ENCODE data around the gene KASH5.

The KASH5 gene

DNA sequence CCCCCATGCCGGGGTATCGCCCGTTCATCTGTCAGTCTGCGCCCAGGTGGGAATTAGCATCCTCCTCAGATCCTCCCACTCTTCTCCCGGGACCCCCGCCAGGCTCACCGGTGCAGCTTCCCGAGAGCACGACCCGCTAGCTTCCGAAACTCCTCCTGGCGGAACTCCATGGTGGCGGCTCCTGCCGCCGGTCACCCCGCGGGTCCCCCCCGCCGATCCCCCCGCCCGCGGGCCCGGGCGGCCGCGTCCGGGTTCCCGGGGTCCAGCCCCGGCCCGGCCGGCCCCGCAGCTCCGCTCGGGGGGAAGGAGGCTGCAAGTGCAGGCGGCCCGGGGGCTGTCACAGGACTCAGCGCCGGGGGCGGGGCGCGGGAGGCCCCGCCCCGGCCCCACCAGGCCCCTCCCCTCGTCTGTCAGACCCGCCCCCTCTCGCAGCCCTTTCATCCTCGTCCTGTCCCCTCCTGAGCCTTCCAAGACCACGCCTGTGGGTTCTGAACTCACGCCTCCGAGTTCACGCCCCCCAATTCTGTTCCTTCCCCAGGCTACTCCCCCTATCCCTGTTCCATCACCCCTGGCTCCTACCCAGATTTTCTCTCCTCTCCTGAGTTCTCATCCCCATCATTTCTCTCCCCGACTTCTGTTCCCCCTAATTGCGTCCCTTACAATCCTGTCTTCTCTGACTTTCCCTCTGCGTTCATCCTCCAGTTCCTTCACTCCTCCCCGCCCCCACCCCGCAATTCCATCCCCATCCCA, 53.3 kb downstream of the KASH5 start, which contains the start of gene SLC17A7 (continued):
- TF ChIP-seq, protein P1, sequence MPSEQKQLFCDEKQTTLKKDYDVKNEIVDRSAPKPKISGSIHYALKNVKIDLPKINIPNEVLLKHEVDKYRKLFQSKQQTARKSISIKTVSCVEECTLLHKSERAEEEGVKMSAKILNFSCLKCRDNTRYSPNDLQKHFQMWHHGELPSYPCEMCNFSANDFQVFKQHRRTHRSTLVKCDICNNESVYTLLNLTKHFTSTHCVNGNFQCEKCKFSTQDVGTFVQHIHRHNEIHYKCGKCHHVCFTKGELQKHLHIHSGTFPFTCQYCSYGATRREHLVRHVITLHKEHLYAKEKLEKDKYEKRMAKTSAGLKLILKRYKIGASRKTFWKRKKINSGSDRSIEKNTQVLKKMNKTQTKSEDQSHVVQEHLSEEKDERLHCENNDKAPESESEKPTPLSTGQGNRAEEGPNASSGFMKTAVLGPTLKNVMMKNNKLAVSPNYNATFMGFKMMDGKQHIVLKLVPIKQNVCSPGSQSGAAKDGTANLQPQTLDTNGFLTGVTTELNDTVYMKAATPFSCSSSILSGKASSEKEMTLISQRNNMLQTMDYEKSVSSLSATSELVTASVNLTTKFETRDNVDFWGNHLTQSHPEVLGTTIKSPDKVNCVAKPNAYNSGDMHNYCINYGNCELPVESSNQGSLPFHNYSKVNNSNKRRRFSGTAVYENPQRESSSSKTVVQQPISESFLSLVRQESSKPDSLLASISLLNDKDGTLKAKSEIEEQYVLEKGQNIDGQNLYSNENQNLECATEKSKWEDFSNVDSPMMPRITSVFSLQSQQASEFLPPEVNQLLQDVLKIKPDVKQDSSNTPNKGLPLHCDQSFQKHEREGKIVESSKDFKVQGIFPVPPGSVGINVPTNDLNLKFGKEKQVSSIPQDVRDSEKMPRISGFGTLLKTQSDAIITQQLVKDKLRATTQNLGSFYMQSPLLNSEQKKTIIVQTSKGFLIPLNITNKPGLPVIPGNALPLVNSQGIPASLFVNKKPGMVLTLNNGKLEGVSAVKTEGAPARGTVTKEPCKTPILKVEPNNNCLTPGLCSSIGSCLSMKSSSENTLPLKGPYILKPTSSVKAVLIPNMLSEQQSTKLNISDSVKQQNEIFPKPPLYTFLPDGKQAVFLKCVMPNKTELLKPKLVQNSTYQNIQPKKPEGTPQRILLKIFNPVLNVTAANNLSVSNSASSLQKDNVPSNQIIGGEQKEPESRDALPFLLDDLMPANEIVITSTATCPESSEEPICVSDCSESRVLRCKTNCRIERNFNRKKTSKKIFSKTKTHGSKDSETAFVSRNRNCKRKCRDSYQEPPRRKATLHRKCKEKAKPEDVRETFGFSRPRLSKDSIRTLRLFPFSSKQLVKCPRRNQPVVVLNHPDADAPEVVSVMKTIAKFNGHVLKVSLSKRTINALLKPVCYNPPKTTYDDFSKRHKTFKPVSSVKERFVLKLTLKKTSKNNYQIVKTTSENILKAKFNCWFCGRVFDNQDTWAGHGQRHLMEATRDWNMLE (tag by site-specific recombination; conservative IDR thresholded peaks at IDR 0.05; ENCODE audit: low read depth) = no peak
- TF ChIP-seq ZNF2 (tag by site-specific recombination; IDR thresholded peaks at IDR 0.05) (no peak), SALL2 (tag by site-specific recombination; IDR thresholded peaks at IDR 0.05; ENCODE audit: borderline replicate concordance) (no peak), ZNF544 (tag by site-specific recombination; IDR thresholded peaks at IDR 0.05) (no peak), ZNF776 (tag by site-specific recombination; IDR thresholded peaks at IDR 0.05; ENCODE audit: borderline replicate concordance) (no peak), HOXD13 (CRISPR knock-in tag; IDR thresholded peaks at IDR 0.05; ENCODE audit: borderline replicate concordance) (no peak), ZNF223 (tag by site-specific recombination; IDR thresholded peaks at IDR 0.05) (no peak), SCRT2 (tag by site-specific recombination; IDR thresholded peaks at IDR 0.05) (no peak), ZNF843 (tag by site-specific recombination; IDR thresholded peaks at IDR 0.05) (peak; percentile 27; the same call in 1 of the 2 replicates), ZNF146 (tag by site-specific recombination; IDR thresholded peaks at IDR 0.05) (no peak), ZFP69B (tag by site-specific recombination; IDR thresholded peaks at IDR 0.05) (no peak), ZFHX2 (tag by site-specific recombination; conservative IDR thresholded peaks at IDR 0.05) (peak; percentile 72), GLIS1 (tag by site-specific recombination; IDR thresholded peaks at IDR 0.05) (0 out of 2 replicates have a peak, but pooled peaks have one; percentile 1), ZNF677 (tag by site-specific recombination; IDR thresholded peaks at IDR 0.05) (no peak), ZNF548 (tag by site-specific recombination; IDR thresholded peaks at IDR 0.05) (no peak), SP3 (tag by site-specific recombination; IDR thresholded peaks at IDR 0.05) (peak; percentile 79), SP7 (tag by site-specific recombination; IDR thresholded peaks at IDR 0.05) (0 out of 2 replicates have a peak, but pooled peaks have one; percentile 16), ZNF311 (tag by site-specific recombination; IDR thresholded peaks at IDR 0.05; ENCODE audit: borderline replicate concordance) (no peak), TRIM28 (IDR thresholded peaks at IDR 0.05; ENCODE audit: borderline replicate concordance, low read length) (no peak), ZNF133 (tag by site-specific recombination; IDR thresholded peaks at IDR 0.05) (no peak), ZBTB7A (tag by site-specific recombination; IDR thresholded peaks at IDR 0.05; ENCODE audit: low read depth) (peak; percentile 51; the same call in 1 of the 2 replicates), KLF16 (tag by site-specific recombination; IDR thresholded peaks at IDR 0.05) (peak; percentile 80), ZBTB17 (tag by site-specific recombination; IDR thresholded peaks at IDR 0.05) (no peak), RBAK (tag by site-specific recombination; IDR thresholded peaks at IDR 0.05) (no peak), ZNF596 (tag by site-specific recombination; IDR thresholded peaks at IDR 0.05) (no peak), ZNF501 (tag by site-specific recombination; IDR thresholded peaks at IDR 0.05) (no peak)
- TF ChIP-seq, protein P2, sequence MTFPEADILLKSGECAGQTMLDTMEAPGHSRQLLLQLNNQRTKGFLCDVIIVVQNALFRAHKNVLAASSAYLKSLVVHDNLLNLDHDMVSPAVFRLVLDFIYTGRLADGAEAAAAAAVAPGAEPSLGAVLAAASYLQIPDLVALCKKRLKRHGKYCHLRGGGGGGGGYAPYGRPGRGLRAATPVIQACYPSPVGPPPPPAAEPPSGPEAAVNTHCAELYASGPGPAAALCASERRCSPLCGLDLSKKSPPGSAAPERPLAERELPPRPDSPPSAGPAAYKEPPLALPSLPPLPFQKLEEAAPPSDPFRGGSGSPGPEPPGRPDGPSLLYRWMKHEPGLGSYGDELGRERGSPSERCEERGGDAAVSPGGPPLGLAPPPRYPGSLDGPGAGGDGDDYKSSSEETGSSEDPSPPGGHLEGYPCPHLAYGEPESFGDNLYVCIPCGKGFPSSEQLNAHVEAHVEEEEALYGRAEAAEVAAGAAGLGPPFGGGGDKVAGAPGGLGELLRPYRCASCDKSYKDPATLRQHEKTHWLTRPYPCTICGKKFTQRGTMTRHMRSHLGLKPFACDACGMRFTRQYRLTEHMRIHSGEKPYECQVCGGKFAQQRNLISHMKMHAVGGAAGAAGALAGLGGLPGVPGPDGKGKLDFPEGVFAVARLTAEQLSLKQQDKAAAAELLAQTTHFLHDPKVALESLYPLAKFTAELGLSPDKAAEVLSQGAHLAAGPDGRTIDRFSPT (tag by site-specific recombination; IDR thresholded peaks at IDR 0.05) = no peak
- TF ChIP-seq, protein P3, sequence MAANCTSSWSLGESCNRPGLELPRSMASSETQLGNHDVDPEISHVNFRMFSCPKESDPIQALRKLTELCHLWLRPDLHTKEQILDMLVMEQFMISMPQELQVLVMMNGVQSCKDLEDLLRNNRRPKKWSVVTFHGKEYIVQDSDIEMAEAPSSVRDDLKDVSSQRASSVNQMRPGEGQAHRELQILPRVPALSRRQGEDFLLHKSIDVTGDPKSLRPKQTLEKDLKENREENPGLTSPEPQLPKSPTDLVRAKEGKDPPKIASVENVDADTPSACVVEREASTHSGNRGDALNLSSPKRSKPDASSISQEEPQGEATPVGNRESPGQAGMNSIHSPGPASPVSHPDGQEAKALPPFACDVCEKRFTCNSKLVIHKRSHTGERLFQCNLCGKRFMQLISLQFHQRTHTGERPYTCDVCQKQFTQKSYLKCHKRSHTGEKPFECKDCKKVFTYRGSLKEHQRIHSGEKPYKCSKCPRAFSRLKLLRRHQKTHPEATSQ (tag by site-specific recombination; IDR thresholded peaks at IDR 0.05) = no peak
- TF ChIP-seq, protein P4, sequence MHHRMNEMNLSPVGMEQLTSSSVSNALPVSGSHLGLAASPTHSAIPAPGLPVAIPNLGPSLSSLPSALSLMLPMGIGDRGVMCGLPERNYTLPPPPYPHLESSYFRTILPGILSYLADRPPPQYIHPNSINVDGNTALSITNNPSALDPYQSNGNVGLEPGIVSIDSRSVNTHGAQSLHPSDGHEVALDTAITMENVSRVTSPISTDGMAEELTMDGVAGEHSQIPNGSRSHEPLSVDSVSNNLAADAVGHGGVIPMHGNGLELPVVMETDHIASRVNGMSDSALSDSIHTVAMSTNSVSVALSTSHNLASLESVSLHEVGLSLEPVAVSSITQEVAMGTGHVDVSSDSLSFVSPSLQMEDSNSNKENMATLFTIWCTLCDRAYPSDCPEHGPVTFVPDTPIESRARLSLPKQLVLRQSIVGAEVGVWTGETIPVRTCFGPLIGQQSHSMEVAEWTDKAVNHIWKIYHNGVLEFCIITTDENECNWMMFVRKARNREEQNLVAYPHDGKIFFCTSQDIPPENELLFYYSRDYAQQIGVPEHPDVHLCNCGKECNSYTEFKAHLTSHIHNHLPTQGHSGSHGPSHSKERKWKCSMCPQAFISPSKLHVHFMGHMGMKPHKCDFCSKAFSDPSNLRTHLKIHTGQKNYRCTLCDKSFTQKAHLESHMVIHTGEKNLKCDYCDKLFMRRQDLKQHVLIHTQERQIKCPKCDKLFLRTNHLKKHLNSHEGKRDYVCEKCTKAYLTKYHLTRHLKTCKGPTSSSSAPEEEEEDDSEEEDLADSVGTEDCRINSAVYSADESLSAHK (tag by site-specific recombination; IDR thresholded peaks at IDR 0.05) = no peak
- TF ChIP-seq, protein P5, sequence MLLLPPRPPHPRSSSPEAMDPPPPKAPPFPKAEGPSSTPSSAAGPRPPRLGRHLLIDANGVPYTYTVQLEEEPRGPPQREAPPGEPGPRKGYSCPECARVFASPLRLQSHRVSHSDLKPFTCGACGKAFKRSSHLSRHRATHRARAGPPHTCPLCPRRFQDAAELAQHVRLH (tag by site-specific recombination; IDR thresholded peaks at IDR 0.05) = no peak

All from HEK293 (cell line).